ENCODE measurements around the gene RGMA.
"Not testable (repeated sequence)": the region's sequence is repeated elsewhere in the genome, so short reads cannot be mapped to it uniquely, and the experiment has no call there.

The RGMA gene

DNA sequence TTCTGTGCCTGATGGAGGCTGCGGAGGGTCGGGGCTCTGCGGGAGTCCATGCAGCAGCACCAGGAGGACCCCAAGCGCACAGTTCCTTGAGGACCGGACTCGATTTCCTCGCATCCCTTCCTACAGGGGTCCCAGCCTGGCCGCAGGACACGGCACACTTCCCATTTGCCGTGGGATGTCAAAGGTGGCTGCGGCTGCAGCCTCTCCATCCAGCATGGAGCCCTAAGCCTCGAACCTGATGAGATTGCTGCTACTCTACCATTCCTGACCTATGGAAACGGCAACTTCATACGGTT lies 40.6 kb downstream of the RGMA start:
- no peak for DNase-seq (ENCODE audit: low read depth in 3 of 3)

DNA sequence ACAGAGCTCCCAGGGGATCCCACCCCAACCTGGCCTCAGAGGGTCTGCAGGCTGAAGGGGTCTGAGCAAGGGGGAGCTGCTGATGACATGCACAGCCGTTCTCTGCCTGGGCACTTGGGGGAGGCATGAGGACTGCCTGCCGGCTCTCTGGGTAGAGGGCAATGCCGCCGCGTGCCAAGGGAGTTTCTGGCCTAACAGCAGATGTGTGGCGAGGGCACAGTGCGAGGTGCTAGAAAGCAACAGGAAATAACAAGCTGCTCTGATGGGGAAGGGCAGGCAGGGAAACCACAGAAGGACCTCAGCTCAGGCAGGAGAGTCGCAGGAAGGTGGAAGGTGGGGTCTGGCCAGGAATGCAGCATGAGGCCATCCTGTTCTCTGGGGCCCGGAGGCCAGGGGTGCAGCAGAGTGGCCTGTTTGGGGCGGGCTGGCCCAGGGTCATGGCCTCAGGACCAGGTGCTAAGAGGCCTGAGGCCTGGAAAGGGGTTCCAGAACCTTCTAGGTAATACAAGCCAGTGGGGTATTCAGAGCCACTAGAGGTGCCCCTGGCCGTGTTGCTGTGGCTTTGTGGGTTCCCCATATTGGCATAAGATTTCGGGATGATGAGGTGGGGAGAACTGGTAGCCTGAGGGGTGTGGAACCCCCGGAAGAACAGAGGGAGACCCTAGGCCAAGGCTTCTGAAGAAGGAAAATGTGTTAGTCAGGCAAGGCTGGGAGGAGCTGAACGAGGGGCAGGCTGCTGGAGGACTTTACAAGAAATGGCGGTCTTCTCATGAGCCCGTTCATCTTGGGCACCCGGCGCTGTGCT lies 41.2 kb downstream of the RGMA start:
- DNase-seq (ENCODE audit: low read depth in 3 of 3): no peak

DNA sequence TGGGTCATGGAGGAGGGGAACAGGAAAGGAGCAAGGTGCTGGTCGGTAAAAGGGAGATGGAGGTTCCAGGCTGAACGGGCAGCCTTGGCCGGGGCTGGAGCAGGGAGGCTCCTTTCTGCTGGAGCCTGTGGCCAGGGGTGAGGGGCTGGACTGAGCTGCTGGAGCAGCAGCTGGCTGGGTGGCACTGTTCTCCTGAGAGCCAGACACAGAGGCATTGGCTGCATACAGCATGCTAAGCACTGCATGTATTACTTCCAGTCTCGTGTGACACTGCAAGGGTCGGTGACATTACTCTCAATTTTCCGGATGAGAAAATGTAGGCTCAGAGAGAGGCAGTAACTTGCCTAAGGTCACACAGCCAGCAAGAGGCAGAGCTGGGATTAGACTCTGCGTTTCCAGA lies 42.3 kb downstream of the RGMA start:
- DNase-seq (ENCODE audit: low read depth in 3 of 3): no peak

DNA sequence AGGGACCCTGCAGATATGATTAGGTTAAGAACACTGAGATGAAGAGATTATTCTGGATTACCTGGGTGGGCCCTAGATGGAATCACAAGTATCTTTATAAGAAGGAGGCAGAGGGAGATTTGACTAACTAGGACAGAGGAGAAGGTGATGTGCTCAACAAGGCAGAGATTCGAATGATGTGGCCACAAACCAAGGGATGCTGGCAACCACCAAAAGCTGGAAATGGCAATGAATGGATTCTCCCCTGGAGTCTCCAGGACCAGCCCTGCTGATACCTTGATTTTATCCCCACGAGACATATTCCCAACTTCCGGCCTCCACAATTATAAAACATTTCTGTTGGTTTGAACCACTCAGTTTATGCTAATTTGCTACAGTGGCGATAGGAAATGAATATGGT lies 42.9 kb downstream of the RGMA start:
- no peak for DNase-seq (ENCODE audit: low read depth in 3 of 3)

DNA sequence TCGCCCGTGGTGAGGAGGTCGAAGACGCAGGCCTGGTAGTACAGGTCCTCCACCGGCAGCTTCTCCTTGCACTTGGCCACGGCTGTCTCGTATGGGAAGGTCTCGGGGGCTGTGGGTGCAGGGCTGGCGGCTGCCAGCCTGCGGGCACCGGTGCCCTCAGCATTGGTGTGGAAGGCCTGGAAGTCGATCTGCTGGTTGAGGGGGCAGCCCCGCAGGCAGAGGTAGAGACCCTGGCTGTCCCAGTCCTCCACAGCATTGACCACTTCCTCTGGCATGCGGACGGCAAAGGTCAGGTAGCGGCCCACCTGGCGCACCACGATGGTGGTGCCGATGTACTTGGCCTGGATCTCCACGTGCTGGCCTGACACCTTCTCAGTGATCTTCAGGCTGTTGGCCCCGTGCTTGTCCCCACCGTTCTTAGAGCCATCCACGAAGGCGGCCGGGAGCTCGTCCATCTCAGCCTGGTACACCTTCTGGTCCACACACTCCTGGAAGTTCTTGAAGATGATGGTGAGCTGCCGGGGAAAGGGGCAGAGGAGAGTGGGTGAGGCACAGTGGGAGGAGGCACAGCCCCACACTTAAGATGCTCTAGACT lies 43.7 kb downstream of the RGMA start:
- no peak for DNase-seq (ENCODE audit: low read depth in 3 of 3)

DNA sequence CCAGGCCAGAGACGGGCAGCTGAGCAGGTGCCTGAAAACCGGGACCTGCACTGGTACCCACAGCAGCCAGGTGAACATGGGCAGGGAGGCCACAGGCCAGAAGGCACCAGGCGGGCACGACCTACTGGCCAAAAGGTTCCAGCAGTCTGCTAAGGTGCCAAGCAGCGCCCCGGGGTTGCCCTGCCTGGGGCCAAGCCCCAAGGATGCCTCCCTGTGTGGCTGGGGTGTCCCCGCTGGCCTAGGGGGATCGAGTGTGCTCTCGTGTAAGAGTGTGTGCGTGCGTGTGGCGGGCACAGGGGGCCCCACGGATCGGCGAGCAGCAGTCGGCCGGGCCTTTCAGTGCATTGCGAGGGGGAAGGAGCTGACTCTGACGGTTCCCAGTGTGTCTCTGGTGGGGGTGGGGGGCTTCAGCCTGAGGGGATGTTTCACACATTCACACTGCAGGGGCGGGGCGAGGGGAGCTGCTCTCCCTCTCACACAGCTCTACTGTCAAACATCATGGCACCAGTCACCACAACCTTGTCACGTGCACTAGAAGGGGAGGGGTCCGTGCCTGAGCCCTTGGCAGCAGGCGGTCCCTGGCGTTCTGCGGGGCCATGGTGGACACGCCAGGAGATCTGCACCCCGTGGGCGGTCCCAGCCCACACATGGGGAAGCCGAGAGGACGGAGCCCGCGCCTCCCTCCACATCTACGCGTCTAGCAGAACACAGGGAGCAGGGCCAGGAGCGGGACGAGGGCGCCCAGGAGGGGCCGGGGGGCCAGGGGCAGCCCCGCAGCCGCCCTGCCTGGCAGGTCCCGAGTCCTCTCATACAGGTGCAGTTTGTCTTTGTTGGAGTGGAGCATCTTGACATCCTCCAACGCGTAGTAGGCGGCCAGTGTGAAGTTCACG lies 44.5 kb downstream of the RGMA start:
- DNase-seq (ENCODE audit: low read depth in 3 of 3): no peak

DNA sequence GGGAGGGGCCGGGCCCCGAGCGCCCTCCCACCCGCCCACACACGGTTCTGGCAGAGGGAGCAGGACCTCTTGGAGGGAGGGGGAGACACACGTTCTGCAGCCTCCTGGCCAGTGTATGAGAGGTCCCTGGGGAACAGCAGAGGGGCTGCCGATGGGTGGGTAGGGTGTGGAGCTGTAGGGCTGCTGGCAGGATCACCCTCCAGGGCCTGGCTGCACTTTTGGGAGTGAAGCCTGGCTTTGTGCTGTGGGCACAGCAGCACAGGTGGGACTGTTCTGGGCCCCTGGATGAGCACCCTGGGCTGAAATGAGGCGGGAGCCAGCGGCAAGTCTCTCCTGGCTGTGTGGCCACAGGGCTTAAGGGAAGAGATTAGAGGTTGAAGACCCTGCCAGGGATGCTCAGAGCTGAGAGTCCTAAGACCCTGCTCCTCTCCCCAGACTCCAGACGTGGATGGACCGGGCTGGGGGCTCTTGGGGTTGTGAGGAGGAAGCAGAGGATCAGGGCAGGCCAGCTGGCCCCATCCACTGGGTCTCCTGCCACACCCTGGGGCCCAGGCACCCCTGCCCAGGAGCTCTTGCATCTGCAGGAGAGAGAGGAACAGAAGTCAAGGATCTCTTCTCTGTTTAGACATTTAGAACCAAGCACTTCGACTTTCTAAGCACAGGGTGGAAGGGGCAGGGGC lies 45.2 kb downstream of the RGMA start:
- DNase-seq (ENCODE audit: low read depth in 3 of 3): no peak

DNA sequence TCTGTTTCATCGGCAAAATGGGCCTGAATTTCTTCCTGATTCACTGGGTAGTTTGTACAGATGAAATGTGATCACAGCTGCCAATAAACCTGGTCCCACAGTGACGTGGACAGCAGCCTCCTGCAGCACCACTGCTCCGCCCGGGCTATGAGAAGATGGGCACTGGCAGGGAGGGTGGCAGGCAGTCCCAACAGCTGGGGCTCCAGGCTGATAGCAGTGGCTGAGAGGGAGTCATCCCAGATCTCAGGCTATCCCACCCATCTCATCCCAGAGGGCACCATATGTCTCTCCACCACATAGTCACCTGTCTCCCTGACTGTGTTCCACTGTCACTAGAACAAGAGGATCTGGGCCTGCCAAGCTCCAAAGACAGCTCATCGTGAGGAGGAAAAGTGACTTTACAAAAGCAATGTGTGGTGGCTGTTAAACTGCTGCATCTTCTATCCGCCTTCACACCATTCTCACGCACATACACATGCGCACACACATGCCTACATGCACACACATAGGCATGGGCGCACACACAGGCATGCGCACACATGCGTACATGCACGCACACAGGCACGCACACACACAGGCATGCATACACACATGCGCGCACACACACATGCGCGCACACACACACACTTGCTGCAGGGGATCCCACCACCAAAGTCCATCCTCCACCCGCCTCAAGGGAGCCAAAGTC lies 46.2 kb downstream of the RGMA start:
- no peak for DNase-seq (ENCODE audit: low read depth in 3 of 3)

DNA sequence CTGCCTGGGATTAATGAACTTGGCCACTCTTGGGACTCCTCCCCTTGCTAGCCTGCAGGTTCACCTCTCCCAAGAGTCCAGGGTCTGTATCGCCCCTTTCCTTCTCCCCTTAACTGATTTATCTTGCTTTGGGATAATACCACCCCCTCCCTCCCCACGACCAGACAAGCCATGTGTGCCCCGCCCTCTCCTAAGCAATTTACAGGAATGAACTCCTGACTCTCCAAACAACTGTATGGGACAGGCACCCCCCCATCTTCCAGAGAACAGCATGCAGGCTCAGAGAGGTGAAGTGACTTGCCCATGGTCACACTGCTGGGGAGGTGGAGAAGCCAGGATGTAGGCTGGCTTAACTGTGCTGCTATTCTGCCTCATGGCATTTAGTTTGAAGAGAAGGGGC lies 46.8 kb downstream of the RGMA start:
- DNase-seq (ENCODE audit: low read depth in 3 of 3): no peak

DNA sequence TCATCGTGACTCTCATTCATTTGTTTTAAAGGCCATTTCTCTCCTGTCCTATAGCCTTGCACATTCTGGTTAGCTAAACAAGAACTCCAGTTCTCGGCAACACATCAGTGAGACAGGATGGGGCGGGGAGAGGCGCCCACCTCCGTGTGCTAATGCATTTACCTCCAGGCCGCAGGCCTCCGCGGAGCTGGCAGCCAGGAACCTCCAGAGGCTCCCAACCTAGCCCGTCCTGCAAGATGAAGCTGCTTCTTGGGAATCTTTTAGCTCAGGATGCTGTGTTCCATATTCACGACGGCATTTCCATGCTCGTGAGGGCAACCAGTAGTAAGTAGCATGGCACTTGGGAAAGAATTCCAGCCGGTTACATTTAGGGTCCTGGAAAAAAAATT lies 47.9 kb downstream of the RGMA start:
- DNase-seq (ENCODE audit: low read depth in 3 of 3): no peak

DNA sequence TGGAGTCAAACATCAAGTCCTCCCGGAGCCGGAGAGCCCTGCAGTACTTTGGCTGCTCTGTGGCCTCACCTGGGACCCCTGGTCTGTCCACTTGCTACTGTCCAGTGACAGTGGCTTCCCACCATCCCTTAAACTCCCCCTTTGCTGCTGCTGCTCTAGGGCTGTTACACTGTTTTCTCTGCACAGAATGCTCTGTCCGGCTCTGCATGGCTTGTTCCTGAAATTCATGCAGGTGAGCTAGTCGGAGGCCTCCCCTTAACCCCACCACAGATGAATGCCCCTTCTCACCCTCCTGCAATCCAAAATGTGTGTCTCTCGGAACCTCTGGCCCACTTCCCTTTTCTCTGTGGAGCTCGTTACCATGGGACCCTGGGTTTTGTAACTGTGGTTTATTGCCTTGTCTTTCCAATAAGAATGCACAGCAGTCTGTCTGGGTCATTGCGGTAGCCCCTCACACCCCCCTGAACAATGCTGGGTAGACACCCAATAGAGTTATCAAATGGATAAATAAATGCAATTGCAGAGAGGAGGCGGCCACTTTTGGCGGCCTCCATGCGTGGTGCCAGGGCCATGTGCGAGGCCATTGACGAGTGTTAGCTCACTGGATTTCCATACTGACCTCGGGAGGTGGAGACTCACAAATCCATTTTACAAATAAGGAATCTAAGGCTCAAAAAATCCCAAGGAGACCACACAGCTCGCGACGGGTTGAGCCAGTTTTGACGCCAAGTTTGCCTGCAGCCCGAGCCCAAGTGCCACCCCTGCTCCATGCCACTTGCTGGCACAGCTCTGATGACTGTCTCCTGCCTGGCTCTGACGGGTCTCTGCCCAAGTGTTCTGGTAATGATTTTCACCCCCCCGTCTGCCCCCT lies 48.5 kb downstream of the RGMA start:
- no peak for DNase-seq (ENCODE audit: low read depth in 3 of 3)

DNA sequence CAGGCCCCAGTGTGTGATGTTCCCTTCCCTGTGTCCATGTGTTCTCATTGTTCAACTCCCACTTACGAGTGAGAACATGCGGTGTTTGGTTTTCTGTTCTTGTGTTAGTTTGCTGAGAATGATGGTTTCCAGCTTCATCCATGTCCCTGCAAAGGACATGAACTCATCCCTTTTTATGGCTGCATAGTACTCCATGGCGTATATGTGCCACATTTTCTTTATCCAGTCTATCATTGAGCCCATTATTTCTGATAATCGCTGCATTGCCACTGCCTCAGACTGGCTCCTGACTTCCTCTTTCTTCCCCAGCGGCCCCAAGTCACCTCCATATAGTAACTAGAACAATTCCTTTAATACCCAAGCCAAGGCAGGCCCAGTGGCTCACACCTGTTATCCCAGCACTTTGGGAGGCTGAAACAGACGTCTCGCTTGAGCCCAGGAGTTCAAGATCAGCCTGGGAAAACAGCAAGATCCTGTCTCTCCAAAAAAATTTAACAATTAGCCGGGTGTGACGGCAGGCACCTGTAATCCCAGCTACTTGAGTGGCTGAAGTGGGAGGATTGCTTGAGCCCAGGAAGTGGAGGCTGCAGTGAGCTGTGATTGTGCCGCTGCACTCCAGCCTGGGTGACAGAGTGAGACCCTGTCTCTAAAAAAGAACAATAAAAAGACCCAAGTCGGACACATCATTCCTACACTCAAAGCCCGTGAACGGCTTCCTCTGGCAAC lies 49.3 kb downstream of the RGMA start:
- DNase-seq (ENCODE audit: low read depth in 3 of 3): not testable (repeated sequence)

DNA sequence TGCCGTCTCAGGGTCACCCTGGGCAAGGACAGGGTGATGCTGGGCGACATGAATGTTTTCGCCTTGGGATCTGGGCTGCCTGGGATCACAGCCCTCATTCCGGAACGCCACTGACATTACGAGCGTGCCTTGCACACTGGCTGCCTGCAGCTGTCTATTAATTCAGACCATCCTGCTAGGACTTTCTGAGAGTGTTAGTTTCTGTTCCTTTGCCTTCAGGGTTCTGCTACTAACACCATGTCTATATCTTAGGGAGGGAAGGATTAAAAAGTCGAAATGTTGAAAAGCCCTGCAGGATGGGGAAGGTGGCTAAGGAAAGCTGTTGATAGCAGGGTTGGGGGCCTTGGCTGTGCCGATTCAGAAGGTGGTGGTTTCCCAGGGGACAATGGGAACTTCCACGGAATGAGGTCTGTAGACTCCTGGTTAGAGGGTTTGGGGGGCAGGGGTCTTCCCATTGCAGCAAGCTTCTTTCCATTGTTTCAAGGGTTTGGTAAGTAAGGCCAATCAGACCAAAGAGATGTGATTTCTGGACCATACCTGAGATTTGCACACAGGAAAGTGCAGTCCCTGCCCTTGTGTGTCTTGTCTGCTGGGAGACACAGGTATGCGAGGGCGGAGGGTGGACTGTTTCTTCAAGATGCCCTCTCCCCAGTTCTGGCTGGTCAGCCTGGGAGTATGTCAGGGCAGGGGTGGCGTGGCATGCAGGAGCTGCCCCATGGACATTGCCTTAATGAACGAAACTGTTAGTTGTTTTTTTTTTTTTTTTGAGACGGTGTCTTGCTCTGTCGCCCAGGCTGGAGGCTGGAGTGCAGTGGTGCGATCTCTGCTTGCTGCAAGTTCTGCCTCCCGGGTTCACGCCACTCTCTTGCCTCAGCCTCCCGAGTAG lies 50.9 kb downstream of the RGMA start:
- DNase-seq (ENCODE audit: low read depth in 3 of 3): no peak

DNA sequence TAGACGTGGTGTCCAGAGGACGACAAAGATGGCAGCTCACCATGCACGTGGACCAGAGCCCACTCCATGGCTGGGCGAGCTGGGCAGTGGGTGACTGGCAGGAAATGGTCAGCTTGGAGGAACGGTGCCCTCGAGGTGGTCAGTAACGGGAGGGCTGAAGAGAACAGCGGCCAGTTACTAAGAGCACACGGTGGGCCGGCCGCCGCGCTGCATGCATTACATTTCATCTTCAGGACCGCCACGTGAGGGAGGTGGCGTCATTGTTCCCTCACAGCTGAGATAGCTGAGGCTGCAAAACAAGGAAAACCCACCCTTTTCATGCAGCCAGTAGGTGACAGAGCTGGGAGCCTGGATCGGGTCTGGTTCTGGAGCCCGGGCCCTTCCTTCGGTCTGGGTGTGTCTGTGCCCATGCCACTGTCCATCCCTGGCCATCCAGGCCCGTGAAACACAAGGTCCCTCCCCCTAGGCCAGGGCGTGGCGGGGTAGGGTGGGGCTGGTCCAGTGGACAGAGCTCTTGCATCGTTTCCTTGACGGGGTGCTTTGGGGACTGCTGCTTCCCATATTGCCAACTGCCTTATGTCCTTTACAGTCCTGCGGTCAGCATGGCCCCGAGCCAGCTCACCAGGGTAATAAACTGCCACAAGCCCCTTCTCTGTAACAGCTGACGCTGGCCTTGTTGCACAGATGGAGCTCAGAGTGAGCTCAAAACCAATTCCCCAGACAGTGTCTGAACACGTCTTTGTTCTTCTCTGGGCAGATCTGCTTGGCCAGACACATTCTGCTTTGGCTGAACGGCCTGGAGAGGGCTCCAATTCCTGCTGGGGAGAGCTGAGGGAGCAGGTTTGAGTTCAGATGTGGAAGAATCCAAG lies 51.8 kb downstream of the RGMA start:
- DNase-seq (ENCODE audit: low read depth in 3 of 3): no peak

DNA sequence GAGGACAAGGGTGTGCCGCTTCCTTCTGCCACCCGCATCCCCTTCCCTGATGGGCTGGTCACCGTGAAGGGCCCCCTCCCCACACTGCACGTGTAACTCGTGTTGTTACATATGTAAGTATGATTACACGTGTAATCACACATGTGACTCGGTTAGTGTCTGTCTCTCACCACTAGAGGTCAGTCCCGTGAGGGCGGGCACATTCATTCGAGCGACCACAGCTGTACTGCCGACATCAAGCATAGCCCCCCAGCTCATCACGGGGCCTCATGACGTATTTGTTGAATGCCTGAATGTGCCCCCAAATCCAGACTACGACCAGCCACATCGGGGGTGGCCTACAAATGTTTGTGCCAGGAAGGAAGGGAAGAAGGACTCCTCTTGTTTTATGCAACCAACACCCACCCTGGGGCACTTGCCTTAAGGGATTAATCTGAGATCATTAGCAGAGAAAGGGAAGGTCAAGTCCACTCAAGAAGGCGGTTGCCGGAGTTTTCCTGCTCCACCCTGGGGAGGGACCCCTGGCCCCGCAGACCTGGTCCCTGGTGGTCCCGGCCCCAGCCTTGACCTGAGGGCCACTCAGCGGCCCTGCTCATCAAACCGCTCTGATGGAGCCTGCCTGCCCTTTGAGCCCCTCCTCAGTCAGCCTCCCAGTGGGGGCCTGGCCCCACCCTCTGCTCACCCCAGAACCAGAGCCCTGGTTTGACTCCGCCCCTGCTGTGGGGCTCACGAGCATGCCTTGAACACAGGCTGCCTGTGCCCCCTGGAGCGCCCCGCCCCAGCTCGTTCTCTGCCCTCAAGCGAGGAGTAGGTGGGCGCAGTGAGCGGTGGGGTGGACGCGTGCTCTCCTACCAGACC lies 52.8 kb downstream of the RGMA start:
- DNase-seq (ENCODE audit: low read depth in 3 of 3): peak in 2 of 3 experiments; percentile 23 to 44

DNA sequence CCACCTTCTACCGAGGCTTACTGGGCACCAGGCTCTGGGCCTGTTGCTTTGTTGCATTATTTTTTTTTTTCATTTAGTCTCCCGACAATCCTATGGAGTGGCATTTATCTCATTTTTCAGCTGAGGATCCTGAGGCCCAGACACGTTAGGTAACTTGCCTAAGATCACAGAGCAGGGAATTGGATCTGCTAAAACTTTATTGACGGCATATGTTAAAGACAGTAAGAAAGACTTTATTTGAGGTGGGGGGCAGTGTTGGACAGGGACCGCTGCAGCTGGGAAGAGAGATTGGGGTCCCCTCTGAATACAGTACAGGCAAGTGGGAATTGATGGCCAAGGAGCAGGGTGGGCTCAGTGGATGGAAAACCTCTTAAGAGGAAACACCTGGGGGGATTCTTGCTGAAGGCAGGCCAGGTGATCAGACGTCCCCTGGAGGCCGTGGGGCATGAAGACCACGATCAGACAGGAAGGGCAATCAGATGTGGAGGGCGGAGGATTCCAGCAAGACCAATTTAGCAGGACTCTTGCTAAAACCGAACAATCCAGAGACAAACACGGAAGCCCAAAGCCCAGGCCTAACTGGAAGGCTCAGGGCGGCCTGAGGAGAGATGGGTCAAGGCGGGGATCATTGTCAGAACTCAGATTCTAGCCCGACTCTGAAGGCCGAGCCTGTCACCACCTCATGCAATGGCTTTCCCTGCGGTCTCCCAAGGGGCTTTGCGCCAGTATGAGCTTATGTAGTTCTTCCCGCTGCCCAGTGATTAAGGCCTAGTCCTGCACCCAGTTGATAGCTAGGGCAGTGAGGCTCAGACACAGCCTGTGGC lies 53.7 kb downstream of the RGMA start:
- DNase-seq (ENCODE audit: low read depth in 3 of 3): no peak
